ENCODE data around the gene CALCR.

GRCh38 chr7:93544691-93545090, 29.8 kb downstream of the CALCR start:
- no peak for TF ChIP-seq CTCF (conservative IDR thresholded peaks at IDR 0.05)
- TF ChIP-seq ZFX (IDR thresholded peaks at IDR 0.05), result no peak

All from C4-2B (cell line).